IMR-90 (cell line): ENCODE data around the gene C1orf167. TPM values are rescaled to one million over a fixed set of nuclear protein-coding genes. Genes with fewer than 3 reads are reported as not detected.
A peak's percentile ranks its signal among the peaks of the same experiment; 100 is the strongest.

Experiments
- ATAC-seq: fragments of 200-7000 bp; cut with Tn5 transposase; 2 replicates; pipeline ENCODE4 v1.9.1; 2020; ENCODE audit warnings: low read depth, mild to moderate bottlenecking, moderate library complexity
- BruUV-seq: library from RNA; stranded (reverse); fragments of 400-500 nt; replicated peaks from 2 replicates; lab custom pipeline; 2021; lab: Mats Ljungman, UMichigan
- CTCF ChIA-PET: fragments of 300-600 bp; formaldehyde crosslinking; extraction: SDS; loops from one replicate; lab custom pipeline; 2021; ENCODE audit warnings: antibody characterized with exemption; lab: Yijun Ruan, JAX
- POLR2A ChIA-PET: fragments of 300-600 bp; sonication (Branson Sonifier 250); formaldehyde crosslinking; loops from one replicate; lab custom pipeline; 2022; ENCODE audit warnings: antibody characterized with exemption; ENCODE audit not compliant: unreplicated experiment; lab: Charles Lee
- DNase-seq: peaks from one replicate; pipeline ENCODE4 v3.0.0; 2013
- H2AFZ ChIP-seq: replicated peaks from 2 replicates; pipeline ENCODE3; 2013; ENCODE audit warnings: low read length, mild to moderate bottlenecking; ENCODE audit not compliant: poor library complexity
- H2AK5ac ChIP-seq: 2 replicates; pipeline ENCODE4 v1.6.1; 2013; ENCODE audit warnings: low read depth, low read length, inconsistent platforms
- H2AK9ac ChIP-seq: replicated peaks from 2 replicates; pipeline ENCODE3; 2013; ENCODE audit warnings: mild to moderate bottlenecking, low read depth, low read length, moderate library complexity; ENCODE audit not compliant: poor library complexity
- H2BK120ac ChIP-seq: 2 replicates; pipeline ENCODE4 v1.6.1; 2013; ENCODE audit warnings: low read depth, low read length, inconsistent platforms
- H2BK15ac ChIP-seq: 3 replicates; pipeline ENCODE4 v1.6.1; 2013; ENCODE audit warnings: low read depth, low read length, inconsistent platforms
- H2BK20ac ChIP-seq: 2 replicates; pipeline ENCODE4 v1.6.1; 2013; ENCODE audit warnings: low read depth, mild to moderate bottlenecking, inconsistent platforms, low read length, moderate library complexity
- H2BK5ac ChIP-seq: 2 replicates; pipeline ENCODE4 v1.6.1; 2013; ENCODE audit warnings: mild to moderate bottlenecking, low read depth, low read length, inconsistent platforms; ENCODE audit not compliant: poor library complexity, severe bottlenecking
- H3K14ac ChIP-seq: replicated peaks from 2 replicates; pipeline ENCODE4 v1.6.1; 2013; ENCODE audit warnings: low read depth, low read length, inconsistent platforms
- H3K18ac ChIP-seq: 2 replicates; pipeline ENCODE4 v1.6.1; 2013; ENCODE audit warnings: low read depth, low read length, control low read depth
- H3K23ac ChIP-seq: 2 replicates; pipeline ENCODE4 v1.6.1; 2013; ENCODE audit warnings: low read depth, low read length, inconsistent platforms
- H3K27ac ChIP-seq: 2 replicates; pipeline ENCODE4 v1.5.1; 2013; ENCODE audit warnings: mild to moderate bottlenecking, control low read depth, low read length; ENCODE audit not compliant: insufficient read depth
- H3K27me3 ChIP-seq: 2 replicates; pipeline ENCODE4 v1.6.1; 2013; ENCODE audit warnings: low read length; ENCODE audit not compliant: control insufficient read depth, insufficient read depth
- H3K36me3 ChIP-seq: 2 replicates; pipeline ENCODE4 v1.6.1; 2013; ENCODE audit warnings: low read length, mixed read lengths; ENCODE audit not compliant: control insufficient read depth, insufficient read depth
- H3K4ac ChIP-seq: 2 replicates; pipeline ENCODE4 v1.6.1; 2013; ENCODE audit warnings: low read depth, low read length, inconsistent platforms
- H3K4me1 ChIP-seq: 2 replicates; pipeline ENCODE4 v1.6.1; 2013; ENCODE audit warnings: low read length, mixed read lengths; ENCODE audit not compliant: control insufficient read depth, insufficient read depth
- H3K4me2 ChIP-seq: 2 replicates; pipeline ENCODE4 v1.6.1; 2013; ENCODE audit warnings: low read depth, mild to moderate bottlenecking, control low read depth, low read length, moderate library complexity
- H3K4me3 ChIP-seq: 2 replicates; pipeline ENCODE4 v1.5.1; 2013; ENCODE audit warnings: low read depth, mild to moderate bottlenecking, control low read depth, low read length, moderate library complexity; ENCODE audit not compliant: insufficient read depth
- H3K56ac ChIP-seq: 2 replicates; pipeline ENCODE4 v1.6.1; 2013; ENCODE audit warnings: low read length, inconsistent platforms; ENCODE audit not compliant: insufficient read depth; ENCODE audit errors: extremely low read depth
- H3K79me1 ChIP-seq, 2 experiments: 2 replicates each; pipeline ENCODE4 v1.6.1; 2013; ENCODE audit warnings: low read length in 2 of 2, inconsistent platforms in 1 of 2, low read depth in 1 of 2
- H3K9ac ChIP-seq: 2 replicates; pipeline ENCODE4 v1.6.1; 2013; ENCODE audit warnings: low read depth, low read length, control low read depth
- H3K9me1 ChIP-seq: 2 replicates; pipeline ENCODE4 v1.6.1; 2013; ENCODE audit warnings: low read length, inconsistent platforms; ENCODE audit not compliant: insufficient read depth
- H3K9me3 ChIP-seq: 2 replicates; pipeline ENCODE4 v1.6.1; 2013; ENCODE audit warnings: low read length; ENCODE audit not compliant: control insufficient read depth, insufficient read depth
- H4K20me1 ChIP-seq: 2 replicates; pipeline ENCODE4 v1.6.1; 2013; ENCODE audit warnings: low read length, inconsistent platforms; ENCODE audit not compliant: insufficient read depth
- H4K5ac ChIP-seq: 2 replicates; pipeline ENCODE4 v1.6.1; 2013; ENCODE audit warnings: mild to moderate bottlenecking, low read depth, low read length, control low read depth
- H4K8ac ChIP-seq, 2 experiments: 2 replicates each; pipeline ENCODE4 v1.6.1; 2013; ENCODE audit warnings: low read depth in 2 of 2, low read length in 2 of 2, control low read depth in 1 of 2, inconsistent platforms in 1 of 2
- H4K91ac ChIP-seq: 2 replicates; pipeline ENCODE4 v1.6.1; 2013; ENCODE audit warnings: low read depth, low read length, inconsistent platforms; ENCODE audit not compliant: insufficient read depth
- BHLHE40 ChIP-seq: fragments of 150-350 bp; IDR thresholded peaks from 2 replicates; pipeline ENCODE4 v1.6.1; 2016; ENCODE audit warnings: mild to moderate bottlenecking, low read depth, low read length
- CEBPB ChIP-seq: IDR thresholded peaks from 2 replicates; pipeline ENCODE4 v1.6.1; 2012; ENCODE audit warnings: low read depth, low read length, improper control_type of control experiment
- CHD1 ChIP-seq: IDR thresholded peaks from 2 replicates; pipeline ENCODE4 v1.6.1; 2012; ENCODE audit warnings: low read depth, low read length, improper control_type of control experiment
- CTCF ChIP-seq: conservative IDR thresholded peaks from 2 replicates; pipeline ENCODE4 v1.5.1; 2012; ENCODE audit warnings: mild to moderate bottlenecking, low read depth, low read length, improper control_type of control experiment
- ELK1 ChIP-seq: fragments of 150-350 bp; IDR thresholded peaks from 2 replicates; pipeline ENCODE4 v1.6.1; 2016; ENCODE audit warnings: low read depth, mild to moderate bottlenecking, low read length, moderate library complexity, borderline replicate concordance
- FOS ChIP-seq: fragments of 150-350 bp; IDR thresholded peaks from 2 replicates; pipeline ENCODE4 v1.6.1; 2016; ENCODE audit warnings: low read depth, low read length
- MAFK ChIP-seq: IDR thresholded peaks from 2 replicates; pipeline ENCODE4 v1.6.1; 2012; ENCODE audit warnings: low read depth, low read length, improper control_type of control experiment
- MAZ ChIP-seq: IDR thresholded peaks from 2 replicates; pipeline ENCODE4 v1.6.1; 2012; ENCODE audit warnings: low read depth, mild to moderate bottlenecking, low read length, improper control_type of control experiment, moderate library complexity, borderline replicate concordance
- MXI1 ChIP-seq: IDR thresholded peaks from 2 replicates; pipeline ENCODE4 v1.6.1; 2012; ENCODE audit warnings: low read depth, mild to moderate bottlenecking, low read length, moderate library complexity, borderline replicate concordance
- NFE2L2 ChIP-seq: fragments of 150-350 bp; IDR thresholded peaks from 2 replicates; pipeline ENCODE4 v1.6.1; 2016; ENCODE audit warnings: low read depth, mild to moderate bottlenecking, low read length
- POLR2A ChIP-seq: IDR thresholded peaks from 2 replicates; pipeline ENCODE4 v1.6.1; 2012; ENCODE audit warnings: mild to moderate bottlenecking, low read depth, low read length
- RAD21 ChIP-seq: IDR thresholded peaks from 2 replicates; pipeline ENCODE4 v1.6.1; 2012; ENCODE audit warnings: low read length, improper control_type of control experiment
- RCOR1 ChIP-seq: IDR thresholded peaks from 2 replicates; pipeline ENCODE4 v1.6.1; 2012; ENCODE audit warnings: mild to moderate bottlenecking, low read length, improper control_type of control experiment; ENCODE audit not compliant: insufficient replicate concordance
- RFX5 ChIP-seq: IDR thresholded peaks from 2 replicates; pipeline ENCODE4 v1.8.0; 2012; ENCODE audit warnings: low read depth, mild to moderate bottlenecking, low read length, moderate library complexity
- SMC3 ChIP-seq: fragments of 150-350 bp; IDR thresholded peaks from 2 replicates; pipeline ENCODE4 v1.6.1; 2016; ENCODE audit warnings: low read depth, mild to moderate bottlenecking, antibody characterized with exemption, low read length, moderate library complexity
- USF2 ChIP-seq: fragments of 150-350 bp; IDR thresholded peaks from 2 replicates; pipeline ENCODE4 v1.6.1; 2017; ENCODE audit warnings: mild to moderate bottlenecking, antibody characterized with exemption, low read length, low read depth
- WGBS, 2 experiments: methylation state at CpG; one replicate each; pipeline versions ENCODE4 v1.1.5 to v1.1.7; 2013; ENCODE audit warnings: missing lambda C conversion rate in 2 of 2; ENCODE audit not compliant: insufficient read length in 1 of 2; ENCODE audit errors: extremely low coverage in 2 of 2; 5-methylcytosine and 5-hydroxymethylcytosine counted together
- dilution Hi-C: fragments of 300-500 bp; cut with HindIII; formaldehyde crosslinking; loops from one replicate; pipeline ENCODE4 v1.14.3; 2018; ENCODE audit warnings: low sequenced_read_pairs; ENCODE audit not compliant: unreplicated experiment
- in situ Hi-C: fragments of 300-500 bp; cut with MboI; formaldehyde crosslinking; loops from 3 replicates; pipeline ENCODE4 v1.14.3; 2019; ENCODE audit warnings: low sequenced_read_pairs, inconsistent platforms, mixed read lengths
- intact Hi-C: fragments of 100-400 bp; cut with micrococcal nuclease; formaldehyde crosslinking; loops from 2 replicates; pipeline ENCODE4 v1.10.0; 2022
- polyA plus RNA-seq, 3 experiments: library from polyadenylated mRNA; depleted of rRNA; stranded (reverse); fragments of >200 nt; gene quantifications; 2 replicates each; pipeline ENCODE4 v1.2.3, GENCODE V29; 2012; ENCODE audit warnings: low replicate concordance in 1 of 3
- total RNA-seq: library from RNA; depleted of rRNA; stranded (reverse); fragments of >200 nt; gene quantifications from 2 replicates; pipeline ENCODE4 v1.2.3, GENCODE V29; 2012

The C1orf167 gene
- total and polyA plus RNA-seq, 2 of the 4 experiments (the other 2 are of a cell fraction), result under 0.01 to 0.15 TPM

- WGBS, 2 experiments, result no CpG with 5 or more reads among the region's 11 CpGs
- Histone ChIP-seq H3K4ac (no peak overlapping the region), H3K18ac (no peak overlapping the region), H3K23ac (no peak overlapping the region), H3K56ac (no peak overlapping the region), H3K27ac (no peak overlapping the region), H2BK20ac (no peak overlapping the region), H4K91ac (no peak overlapping the region), H3K4me2 (no peak overlapping the region), H3K4me1 (no peaks in the 10 kb centered on the region), H3K14ac (no peak overlapping the region), H4K5ac (no peak overlapping the region), H4K20me1 (no peaks in the 10 kb centered on the region), H4K8ac (no peak overlapping the region), H2AK5ac (no peak overlapping the region), H3K9ac (no peak overlapping the region), H3K36me3 (no peaks in the 10 kb centered on the region), H3K4me3 (no peak overlapping the region), H2AK9ac (no peak overlapping the region), H2BK15ac (no peak overlapping the region), H3K9me3 (no peaks in the 10 kb centered on the region), H3K27me3 (peaks cover 18% of the 10 kb centered on the region), H3K9me1 (no peaks in the 10 kb centered on the region), H2AFZ (peak overlapping the region; percentile 32), H3K79me1 (no peaks in the 10 kb centered on the region), H2BK5ac (no peak overlapping the region), H2BK120ac (no peak overlapping the region)
- CTCF ChIA-PET, result interaction anchor here (0.6 kb wide), 1 partner anchor 56 kb away, joined by 11 read pairs; no protein-coding TSS in a partner anchor
- no TSS peak for BruUV-seq
- dilution Hi-C loops (no loop called here), intact Hi-C loops (no loop called here), in situ Hi-C loops (no loop called here)
- TF ChIP-seq ELK1 (no peak), RAD21 (no peak), FOS (no peak), MAZ (no peak), CTCF (no peak), BHLHE40 (no peak), POLR2A (no peak), NFE2L2 (no peak), USF2 (no peak), CHD1 (no peak), MXI1 (no peak), SMC3 (no peak), CEBPB (no peak), RCOR1 (no peak), RFX5 (no peak), MAFK (no peak)
- ATAC-seq, result no peak
- POLR2A ChIA-PET, result no interaction called here
- no peak for DNase-seq
Measured at GRCh38 chr1:11713095-11713494, 48.9 kb upstream of the C1orf167 start.
